HL-60 (cell line): ENCODE results near the gene SSTR4.

Source experiments
- DNase-seq, 2 experiments: peaks; one replicate each; pipeline ENCODE4 v3.0.0-alpha.2; 2010 to 2020; ENCODE audit warnings: low read depth in 1 of 2, low spot score in 1 of 2
- H3K27ac ChIP-seq: fragments of 250-450 bp; sonication (Bioruptor Pico); replicated peaks from 2 replicates; pipeline ENCODE4 v1.5.1; 2020; ENCODE audit warnings: mild to moderate bottlenecking, moderate library complexity
- H3K27me3 ChIP-seq: fragments of 250-450 bp; sonication (Bioruptor Pico); 2 replicates; pipeline ENCODE4 v1.5.1; 2021; ENCODE audit warnings: mild to moderate bottlenecking, moderate library complexity; ENCODE audit not compliant: insufficient read depth, poor library complexity, severe bottlenecking
- H3K4me3 ChIP-seq: replicated peaks from 2 replicates; pipeline ENCODE4 v1.5.1; 2011; ENCODE audit warnings: mild to moderate bottlenecking, control low read depth, low read length; ENCODE audit not compliant: insufficient read depth
- CTCF ChIP-seq: IDR thresholded peaks from one replicate; pipeline ENCODE4 v1.5.1; 2011; ENCODE audit warnings: low read length, control low read depth, inconsistent platforms; ENCODE audit not compliant: insufficient read depth
- GABPA ChIP-seq: IDR thresholded peaks from 2 replicates; pipeline ENCODE4 v1.6.1; 2012; ENCODE audit warnings: low read depth
- POLR2AphosphoS5 ChIP-seq: IDR thresholded peaks from 2 replicates; pipeline ENCODE4 v1.6.1; 2012; ENCODE audit warnings: low read depth
- REST ChIP-seq: IDR thresholded peaks from 2 replicates; pipeline ENCODE4 v1.6.1; 2012; ENCODE audit warnings: low read depth; ENCODE audit not compliant: insufficient replicate concordance
- SPI1 ChIP-seq: IDR thresholded peaks from 2 replicates; pipeline ENCODE4 v1.6.1; 2012; ENCODE audit warnings: low read depth, mild to moderate bottlenecking, borderline replicate concordance

The SSTR4 gene

GRCh38 chr20:23065266-23066201 lies 30.4 kb downstream of the SSTR4 start:
- no peak overlapping the region for H3K27ac ChIP-seq
- H3K27me3 ChIP-seq = no peaks in the 10 kb centered on the region
- TF ChIP-seq CTCF (no peak), SPI1 (no peak), POLR2AphosphoS5 (no peak), REST (no peak), GABPA (no peak)
- DNase-seq = no peak
- no peak overlapping the region for H3K4me3 ChIP-seq

- TF ChIP-seq GABPA (no peak), REST (no peak), POLR2AphosphoS5 (no peak), CTCF (no peak), SPI1 (no peak)
- no peak overlapping the region for H3K4me3 ChIP-seq
- no peak overlapping the region for H3K27ac ChIP-seq
- H3K27me3 ChIP-seq = no peaks in the 10 kb centered on the region
- DNase-seq = no peak
Observed at GRCh38 chr20:23066772-23067171, 31.7 kb downstream of the SSTR4 start.

- TF ChIP-seq POLR2AphosphoS5 (no peak), SPI1 (no peak), REST (no peak)
- H3K4me3 ChIP-seq = no peak overlapping the region
- no peak for DNase-seq
- H3K27ac ChIP-seq = no peak overlapping the region
- no peaks in the 10 kb centered on the region for H3K27me3 ChIP-seq
Observed at GRCh38 chr20:23068283-23068682, 33.2 kb downstream of the SSTR4 start.
